Keratinocyte (primary cell): ENCODE results near the gene STAT3. TPM values are rescaled to one million over a fixed set of nuclear protein-coding genes. Genes with fewer than 3 reads are reported as not detected.

Experiments
- DNase-seq: peaks from one replicate; pipeline ENCODE4 v3.0.0-alpha.2; 2011; ENCODE audit warnings: low read depth, missing footprints, low spot score
- FAIRE-seq: peaks from 2 replicates; lab custom pipeline; 2011; peaks lifted over from hg19 to GRCh38; lab: Jason Lieb, UNC
- H2AFZ ChIP-seq: 2 replicates; pipeline ENCODE4 v1.6.0; 2012; ENCODE audit warnings: low read length, control low read depth, inconsistent platforms; ENCODE audit not compliant: control insufficient read depth
- H3K27ac ChIP-seq: 2 replicates; pipeline ENCODE4 v1.5.1; 2011; ENCODE audit warnings: low read length; ENCODE audit not compliant: control insufficient read depth, insufficient read depth
- H3K27me3 ChIP-seq: 3 replicates; pipeline ENCODE4 v1.6.0; 2011; ENCODE audit warnings: low read length; ENCODE audit not compliant: control insufficient read depth, insufficient read depth; ENCODE audit errors: extremely low read depth
- H3K36me3 ChIP-seq, 2 experiments: 2 replicates in 1 of 2; 3 replicates in 1 of 2; pipeline ENCODE4 v1.5.1; 2011; ENCODE audit warnings: low read length in 2 of 2, mild to moderate bottlenecking in 1 of 2; ENCODE audit not compliant: control insufficient read depth in 2 of 2, insufficient read depth in 2 of 2; ENCODE audit errors: extremely low read depth in 1 of 2
- H3K4me1 ChIP-seq: 3 replicates; pipeline ENCODE4 v1.5.1; 2011; ENCODE audit warnings: low read length; ENCODE audit not compliant: control insufficient read depth, insufficient read depth; ENCODE audit errors: extremely low read depth
- H3K4me2 ChIP-seq: 3 replicates; pipeline ENCODE4 v1.6.0; 2011; ENCODE audit warnings: low read depth, low read length; ENCODE audit not compliant: control insufficient read depth, insufficient read depth; ENCODE audit errors: extremely low read depth
- H3K4me3 ChIP-seq, 3 experiments: fragments of 200-600 bp in 1 of 3; sonication (generic) in 1 of 3; 2 replicates in 2 of 3; 3 replicates in 1 of 3; pipeline ENCODE4 v1.5.1; 2011 to 2016; ENCODE audit warnings: low read length in 3 of 3, mild to moderate bottlenecking in 3 of 3, control low read depth in 2 of 3, inconsistent platforms in 1 of 3, low read depth in 1 of 3, mixed read lengths in 1 of 3, mixed run types in 1 of 3, moderate library complexity in 1 of 3; ENCODE audit not compliant: control insufficient read depth in 2 of 3, insufficient read depth in 2 of 3; ENCODE audit errors: extremely low read depth in 1 of 3
- H3K79me2 ChIP-seq: 2 replicates; pipeline ENCODE4 v1.6.0; 2012; ENCODE audit warnings: low read length; ENCODE audit not compliant: control insufficient read depth, insufficient read depth
- H3K9ac ChIP-seq: 3 replicates; pipeline ENCODE4 v1.6.0; 2011; ENCODE audit warnings: low read length; ENCODE audit not compliant: control insufficient read depth, insufficient read depth; ENCODE audit errors: extremely low read depth
- H3K9me1 ChIP-seq: 3 replicates; pipeline ENCODE4 v1.6.0; 2011; ENCODE audit warnings: low read length; ENCODE audit not compliant: control insufficient read depth, insufficient read depth; ENCODE audit errors: extremely low read depth
- H3K9me3 ChIP-seq: 2 replicates; pipeline ENCODE4 v1.5.1; 2012; ENCODE audit warnings: low read depth, low read length; ENCODE audit not compliant: control insufficient read depth
- H4K20me1 ChIP-seq: 3 replicates; pipeline ENCODE4 v1.6.0; 2011; ENCODE audit warnings: low read length; ENCODE audit not compliant: control insufficient read depth, insufficient read depth; ENCODE audit errors: extremely low read depth
- EZH2 ChIP-seq: IDR thresholded peaks from one replicate; pipeline ENCODE4 v1.6.1; 2012; ENCODE audit warnings: inconsistent platforms, mild to moderate bottlenecking, low read length, moderate library complexity
- dilution Hi-C: fragments of 300-500 bp; cut with MboI; formaldehyde crosslinking; loops from one replicate; pipeline ENCODE4 v1.7.0; 2020; ENCODE audit warnings: low sequenced_read_pairs; ENCODE audit not compliant: extremely low pct_ligation_motif_present
- polyA plus RNA-seq, 5 experiments: library from polyadenylated mRNA; depleted of rRNA in 3 of 5; stranded (reverse) in 3 of 5; stranded (forward) in 1 of 5; unstranded in 1 of 5; fragments of >200 nt; gene quantifications; 1 replicate in 1 of 5; 2 replicates in 3 of 5; 3 replicates in 1 of 5; pipeline versions ENCODE4 v1.2.1 to v1.2.3, GENCODE V29; 2011 to 2012; ENCODE audit warnings: missing spikeins in 2 of 5, low read depth in 1 of 5, low replicate concordance in 1 of 5
- TF ChIP-seq, protein P1 (sequence below), 3 experiments: IDR thresholded peaks in 1 of 3; conservative IDR thresholded peaks in 1 of 3; optimal IDR thresholded peaks in 1 of 3; 2 replicates in 2 of 3; 3 replicates in 1 of 3; pipeline versions ENCODE3 to v1.5.1; 2011; ENCODE audit warnings: low read length in 3 of 3, mild to moderate bottlenecking in 3 of 3, moderate library complexity in 2 of 3, control low read depth in 1 of 3, inconsistent platforms in 1 of 3; ENCODE audit not compliant: insufficient read depth in 2 of 3; ENCODE audit errors: extremely low read depth in 1 of 3

STAT3 gene
- polyA plus RNA-seq, 1 donor (not counting 4 experiments of a cell fraction or from before 2014, with no cell fraction given): 37.4 TPM

DNA sequence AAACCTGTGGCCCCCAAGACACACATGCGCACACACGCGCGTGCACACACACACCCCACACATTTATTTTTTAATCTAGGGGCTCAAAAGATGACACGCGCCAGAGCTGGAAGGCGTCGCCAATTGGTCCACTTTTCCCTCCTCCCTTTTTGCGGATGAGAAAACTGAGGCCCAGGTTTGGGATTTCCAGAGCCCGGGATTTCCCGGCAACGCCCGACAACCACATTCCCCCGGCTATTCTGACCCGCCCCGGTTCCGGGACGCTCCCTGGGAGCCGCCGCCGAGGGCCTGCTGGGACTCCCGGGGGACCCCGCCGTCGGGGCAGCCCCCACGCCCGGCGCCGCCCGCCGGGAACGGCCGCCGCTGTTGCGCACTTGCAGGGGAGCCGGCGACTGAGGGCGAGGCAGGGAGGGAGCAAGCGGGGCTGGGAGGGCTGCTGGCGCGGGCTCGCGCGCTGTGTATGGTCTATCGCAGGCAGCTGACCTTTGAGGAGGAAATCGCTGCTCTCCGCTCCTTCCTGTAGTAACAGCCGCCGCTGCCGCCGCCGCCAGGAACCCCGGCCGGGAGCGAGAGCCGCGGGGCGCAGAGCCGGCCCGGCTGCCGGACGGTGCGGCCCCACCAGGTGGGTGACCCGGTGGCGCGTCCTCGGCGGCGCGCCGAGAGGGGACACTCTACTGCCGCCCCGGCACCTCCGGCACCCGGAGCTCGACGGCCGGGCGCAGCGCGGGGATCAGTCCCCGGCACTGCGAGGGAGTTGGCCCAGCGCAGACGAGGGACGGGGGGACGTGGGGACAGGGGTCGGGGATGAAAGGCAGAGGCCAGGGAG is 100.1 kb downstream of the STAT3 start, which contains the start of gene STAT5A:
Gene STAT5A, plus strand, starts transcription at position 522 of the 826 bp plus-strand sequence. CDS start 914 bp downstream, outside the sequence.
- no peak for FAIRE-seq
- Histone ChIP-seq H3K27me3 (peaks cover 29% of the 10 kb centered on the region), H3K9ac (peak within 1 kb of the TSS; percentile 24), H3K36me3 (no peaks in the 10 kb centered on the region), H3K4me1 (peaks cover 14% of the 10 kb centered on the region), H3K9me3 (no peaks in the 10 kb centered on the region), H4K20me1 (no peaks in the 10 kb centered on the region), H3K79me2 (no peaks in the 10 kb centered on the region), H2AFZ (peak within 1 kb of the TSS; percentile 38), H3K4me2 (peak within 1 kb of the TSS; percentile 66), H3K9me1 (no peaks in the 10 kb centered on the region), H3K4me3 (peak within 1 kb of the TSS; percentile 17 to 54 (median 41)), H3K27ac (no peak within 1 kb of the TSS)
- DNase-seq: no peak
- dilution Hi-C loops: no loop called here
- TF ChIP-seq, protein P1, sequence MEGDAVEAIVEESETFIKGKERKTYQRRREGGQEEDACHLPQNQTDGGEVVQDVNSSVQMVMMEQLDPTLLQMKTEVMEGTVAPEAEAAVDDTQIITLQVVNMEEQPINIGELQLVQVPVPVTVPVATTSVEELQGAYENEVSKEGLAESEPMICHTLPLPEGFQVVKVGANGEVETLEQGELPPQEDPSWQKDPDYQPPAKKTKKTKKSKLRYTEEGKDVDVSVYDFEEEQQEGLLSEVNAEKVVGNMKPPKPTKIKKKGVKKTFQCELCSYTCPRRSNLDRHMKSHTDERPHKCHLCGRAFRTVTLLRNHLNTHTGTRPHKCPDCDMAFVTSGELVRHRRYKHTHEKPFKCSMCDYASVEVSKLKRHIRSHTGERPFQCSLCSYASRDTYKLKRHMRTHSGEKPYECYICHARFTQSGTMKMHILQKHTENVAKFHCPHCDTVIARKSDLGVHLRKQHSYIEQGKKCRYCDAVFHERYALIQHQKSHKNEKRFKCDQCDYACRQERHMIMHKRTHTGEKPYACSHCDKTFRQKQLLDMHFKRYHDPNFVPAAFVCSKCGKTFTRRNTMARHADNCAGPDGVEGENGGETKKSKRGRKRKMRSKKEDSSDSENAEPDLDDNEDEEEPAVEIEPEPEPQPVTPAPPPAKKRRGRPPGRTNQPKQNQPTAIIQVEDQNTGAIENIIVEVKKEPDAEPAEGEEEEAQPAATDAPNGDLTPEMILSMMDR (optimal IDR thresholded peaks at IDR 0.05 in 1 of 3, IDR thresholded peaks at IDR 0.05 in 1 of 3, conservative IDR thresholded peaks at IDR 0.05 in 1 of 3; ENCODE audit: extremely low read depth in 1 of 3, insufficient read depth in 2 of 3, low read length in 3 of 3): no peak
- TF ChIP-seq EZH2: peak; percentile 5

DNA sequence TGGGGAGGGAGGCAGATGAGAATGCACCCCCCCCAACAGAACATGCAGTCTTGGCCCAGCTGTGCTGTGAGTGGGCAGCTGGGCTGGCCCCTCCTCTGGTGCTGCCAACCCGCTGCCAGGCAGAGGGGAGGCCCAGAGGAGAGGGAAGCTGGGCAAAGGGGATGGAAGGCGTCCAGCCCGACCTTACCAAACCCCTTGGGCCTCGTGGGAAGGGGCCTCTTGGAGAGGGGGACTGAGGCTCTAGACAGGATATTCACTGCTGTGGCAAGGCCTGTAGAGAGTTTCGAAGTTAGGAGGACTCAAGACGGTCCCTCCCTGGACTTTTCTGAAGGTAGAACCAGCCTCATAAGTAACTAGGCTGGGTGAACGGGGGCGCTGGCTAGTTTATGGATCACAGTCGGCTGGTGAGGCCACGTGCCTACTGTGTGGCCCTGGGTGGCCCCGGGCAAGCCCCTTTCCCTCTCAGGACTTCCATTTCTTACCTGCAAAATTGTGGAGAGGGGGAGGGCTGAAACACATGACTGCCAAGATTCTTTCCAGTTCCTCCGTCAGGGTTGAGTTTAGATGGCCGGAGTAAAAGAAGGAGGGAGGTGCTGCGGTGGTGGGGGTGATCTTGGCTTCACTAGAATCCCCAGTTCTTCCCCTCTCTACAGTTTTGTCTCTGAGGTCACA is 100.8 kb downstream of the STAT3 start:
- Histone ChIP-seq H2AFZ (no peak overlapping the region), H3K79me2 (no peaks in the 10 kb centered on the region), H3K27me3 (peaks cover 29% of the 10 kb centered on the region), H4K20me1 (no peaks in the 10 kb centered on the region), H3K9me3 (no peaks in the 10 kb centered on the region), H3K9ac (peak overlapping the region; percentile 24), H3K4me3 (peak overlapping the region in 2 of 3 experiments; percentile 41 to 54), H3K27ac (no peak overlapping the region), H3K4me1 (peaks cover 14% of the 10 kb centered on the region), H3K9me1 (no peaks in the 10 kb centered on the region), H3K4me2 (peak overlapping the region; percentile 66), H3K36me3 (no peaks in the 10 kb centered on the region)
- dilution Hi-C loops: no loop called here
- FAIRE-seq (no peak), DNase-seq (no peak)
- peak; percentile 62 for TF ChIP-seq EZH2
- TF ChIP-seq, protein P1 (optimal IDR thresholded peaks at IDR 0.05 in 1 of 3, IDR thresholded peaks at IDR 0.05 in 1 of 3, conservative IDR thresholded peaks at IDR 0.05 in 1 of 3; ENCODE audit: extremely low read depth in 1 of 3, insufficient read depth in 2 of 3, low read length in 3 of 3): no peak
